Spinal cord (tissue), 10 donors: ENCODE measurements around the gene LMO2. TPM values are rescaled to one million over a fixed set of nuclear protein-coding genes. Genes with fewer than 3 reads are reported as not detected.

Source experiments
- DNase-seq, 6 donors: peaks; one replicate each; pipeline versions ENCODE4 v3.0.0 to v3.0.0-alpha.2; 2013 to 2015; ENCODE audit warnings: low spot score in 6 of 6, low read depth in 4 of 6
- H3K27ac ChIP-seq: one replicate; pipeline ENCODE4 v1.5.1; 2013; ENCODE audit warnings: low read depth, low read length, control low read depth
- H3K27me3 ChIP-seq: one replicate; pipeline ENCODE4 v1.6.1; 2013; ENCODE audit warnings: low read length; ENCODE audit not compliant: control insufficient read depth, insufficient read depth
- H3K36me3 ChIP-seq: one replicate; pipeline ENCODE4 v1.6.1; 2013; ENCODE audit warnings: low read length; ENCODE audit not compliant: control insufficient read depth, insufficient read depth
- H3K4me1 ChIP-seq: one replicate; pipeline ENCODE4 v1.6.1; 2013; ENCODE audit warnings: low read length; ENCODE audit not compliant: control insufficient read depth, insufficient read depth
- H3K4me3 ChIP-seq: one replicate; pipeline ENCODE4 v1.5.1; 2013; ENCODE audit warnings: low read depth, low read length, control low read depth
- H3K9me3 ChIP-seq: one replicate; pipeline ENCODE4 v1.6.1; 2013; ENCODE audit warnings: low read length; ENCODE audit not compliant: control insufficient read depth, insufficient read depth
- WGBS: methylation state at CpG from one replicate; pipeline ENCODE4 v1.1.5; 2013; ENCODE audit warnings: missing lambda C conversion rate; ENCODE audit not compliant: insufficient coverage; 5-methylcytosine and 5-hydroxymethylcytosine counted together
- polyA plus RNA-seq, 2 donors: library from polyadenylated mRNA; unstranded; fragments of 120-200 nt; gene quantifications; one replicate each; pipeline ENCODE4 v1.2.1, GENCODE V29; 2013; ENCODE audit not compliant: insufficient read length in 2 of 2
- total RNA-seq, 2 donors: library from RNA; depleted of rRNA in 1 of 2; stranded (reverse); fragments of 120-200 nt in 1 of 2; fragments of >200 nt in 1 of 2; gene quantifications; one replicate each; pipeline versions ENCODE4 v1.2.3 to v1.2.4, GENCODE V29; 2013 to 2014
- donor health status: healthy.

The LMO2 gene
- total and polyA plus RNA-seq, 4 donors, result 22.3 to 72.7 (median 56.2) TPM

DNA sequence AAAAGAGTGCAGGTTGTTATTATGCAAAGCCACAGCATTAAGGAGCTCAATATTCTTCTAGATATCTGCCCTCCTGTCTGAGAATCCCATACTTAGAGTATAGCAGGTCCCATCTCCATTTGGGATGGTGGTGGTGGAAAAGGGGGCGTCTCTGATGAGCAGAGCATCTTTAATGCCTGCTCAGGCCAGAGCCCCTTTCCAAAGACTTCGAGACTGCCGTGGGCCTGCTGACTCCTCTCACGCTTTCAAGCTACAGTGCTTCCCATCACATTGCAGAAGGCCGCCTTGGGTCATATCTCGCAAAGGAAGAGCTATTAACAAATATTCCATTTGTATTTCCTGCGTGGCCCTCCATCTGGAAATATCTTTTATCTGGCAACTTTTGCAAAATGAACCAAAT is 10.9 kb downstream of the LMO2 start:
- Histone ChIP-seq H3K9me3 (no peaks in the 10 kb centered on the region), H3K36me3 (no peaks in the 10 kb centered on the region), H3K4me1 (no peaks in the 10 kb centered on the region), H3K27ac (no peak overlapping the region), H3K4me3 (no peak overlapping the region), H3K27me3 (peaks cover 2% of the 10 kb centered on the region)
- 79% methylated on average over 4 of the region's 7 CpGs for WGBS
- DNase-seq, result no peak

DNA sequence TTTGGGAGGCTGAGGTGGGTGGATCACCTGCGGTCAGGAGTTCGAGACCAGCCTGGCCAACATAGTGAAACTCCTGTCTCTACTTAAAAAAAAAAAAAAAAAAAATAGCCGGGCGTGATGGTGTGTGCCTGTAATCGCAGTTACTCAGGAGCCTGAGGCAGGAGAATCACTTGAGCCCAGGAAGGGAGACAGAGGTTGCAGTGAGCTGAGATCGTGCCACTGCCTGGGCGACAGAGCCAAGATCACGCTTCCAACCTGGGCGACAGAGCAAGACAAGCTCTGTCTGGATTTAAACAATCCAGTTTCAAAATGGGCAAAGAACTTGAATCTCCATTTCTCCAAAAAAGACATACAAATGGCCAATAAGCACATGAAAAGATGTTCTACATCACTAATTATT is 12.5 kb downstream of the LMO2 start:
- no peak overlapping the region for H3K4me3 ChIP-seq
- H3K27ac ChIP-seq, result no peak overlapping the region
- 92% methylated on average over 7 of the region's 9 CpGs for WGBS
- no peak for DNase-seq
- no peaks in the 10 kb centered on the region for H3K4me1 ChIP-seq
- peaks cover 2% of the 10 kb centered on the region for H3K27me3 ChIP-seq
- no peaks in the 10 kb centered on the region for H3K36me3 ChIP-seq
- no peaks in the 10 kb centered on the region for H3K9me3 ChIP-seq

DNA sequence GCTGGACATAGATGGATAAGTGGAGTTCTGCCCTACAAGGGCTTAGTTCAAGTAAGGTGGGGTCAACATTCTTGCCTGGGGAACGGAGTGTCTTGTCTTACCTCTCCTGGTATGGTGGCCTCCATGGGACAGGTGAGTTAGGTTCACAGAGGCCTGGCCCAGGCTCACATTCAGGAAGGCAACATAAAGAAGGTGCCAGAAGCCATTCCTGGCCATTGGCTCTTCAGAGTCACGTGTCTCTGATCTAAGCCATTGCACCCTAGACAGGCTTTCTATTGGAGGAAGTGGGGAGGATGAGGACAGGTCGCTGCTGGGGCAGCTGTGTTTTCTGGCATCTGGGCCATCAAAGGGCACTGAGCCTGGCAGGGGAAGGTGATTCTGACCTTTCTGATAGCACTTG is 14.8 kb downstream of the LMO2 start:
- DNase-seq, result no peak
- Histone ChIP-seq H3K9me3 (no peaks in the 10 kb centered on the region), H3K27me3 (peaks cover 2% of the 10 kb centered on the region), H3K36me3 (no peaks in the 10 kb centered on the region), H3K27ac (no peak overlapping the region), H3K4me1 (no peaks in the 10 kb centered on the region), H3K4me3 (no peak overlapping the region)
- WGBS, result 90% methylated on average over 2 of the region's 3 CpGs

DNA sequence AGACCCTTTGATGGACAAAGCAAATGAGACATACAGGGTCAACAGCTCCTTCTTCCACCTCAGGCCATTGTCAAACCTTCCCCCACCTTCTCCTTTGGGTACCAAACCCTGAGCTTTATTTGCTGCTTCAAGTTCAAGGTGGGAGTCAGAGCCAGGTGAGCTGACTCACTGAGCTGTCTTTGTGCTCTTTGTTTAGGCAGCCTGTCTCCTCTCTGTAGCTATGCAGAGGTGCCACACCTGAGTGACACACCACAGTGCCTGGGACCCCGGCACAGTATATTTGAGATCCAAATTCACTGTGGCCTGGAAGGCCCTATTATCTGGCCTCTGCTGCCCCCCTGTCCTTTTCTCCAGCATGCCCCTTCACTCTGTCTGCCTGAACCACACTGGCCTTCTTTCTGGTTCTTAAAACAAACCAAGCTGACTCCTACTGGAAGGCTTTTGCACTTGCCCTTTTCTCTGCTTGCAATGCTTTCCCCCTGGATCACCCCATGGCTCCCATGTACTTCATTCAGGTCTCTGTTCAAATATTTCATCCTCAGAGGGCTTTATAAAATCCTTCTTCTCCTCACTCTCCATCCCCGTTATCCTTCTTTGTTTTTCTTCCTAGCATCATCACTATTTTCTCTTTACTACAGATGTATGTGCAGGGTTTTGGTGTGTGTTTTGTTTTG is 16.1 kb downstream of the LMO2 start:
- WGBS, result 100% methylated on average over 1 of the region's 2 CpGs
- Histone ChIP-seq H3K36me3 (no peaks in the 10 kb centered on the region), H3K27ac (no peak overlapping the region), H3K9me3 (no peaks in the 10 kb centered on the region), H3K4me1 (peaks cover 4% of the 10 kb centered on the region), H3K4me3 (no peak overlapping the region), H3K27me3 (peaks cover 2% of the 10 kb centered on the region)
- DNase-seq, result no peak

DNA sequence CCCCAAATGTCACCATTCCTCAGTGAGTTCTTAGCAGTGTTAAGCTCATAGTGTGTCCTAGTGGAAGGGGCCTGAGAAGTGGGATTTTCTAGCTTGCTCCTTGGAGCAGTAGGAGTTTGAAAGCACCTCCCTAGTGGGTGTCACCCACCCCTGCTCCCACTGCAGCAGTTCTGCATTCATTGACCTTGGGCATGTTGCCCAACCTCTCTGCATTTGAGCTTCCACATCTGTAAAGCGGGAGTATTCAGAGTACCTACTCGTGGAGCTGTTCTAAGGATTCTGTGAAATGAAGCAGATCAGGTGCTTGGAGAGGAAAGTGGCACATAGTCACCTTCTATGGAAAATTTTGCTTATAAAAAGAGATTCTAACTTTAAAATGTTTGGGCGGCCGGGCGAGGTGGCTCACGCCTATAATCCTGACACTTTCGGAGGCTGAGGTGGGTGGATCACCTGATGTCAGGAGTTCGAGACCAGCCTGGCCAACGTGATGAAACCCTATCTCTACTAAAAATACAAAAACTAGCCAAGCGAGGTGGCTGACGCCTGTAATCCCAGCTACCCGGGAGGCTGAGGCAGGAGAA is 16.9 kb downstream of the LMO2 start:
- Histone ChIP-seq H3K9me3 (no peaks in the 10 kb centered on the region), H3K4me1 (peaks cover 11% of the 10 kb centered on the region), H3K36me3 (no peaks in the 10 kb centered on the region), H3K4me3 (no peak overlapping the region), H3K27me3 (peaks cover 2% of the 10 kb centered on the region), H3K27ac (no peak overlapping the region)
- 83% methylated on average over 3 of the region's 12 CpGs for WGBS
- DNase-seq, result no peak

DNA sequence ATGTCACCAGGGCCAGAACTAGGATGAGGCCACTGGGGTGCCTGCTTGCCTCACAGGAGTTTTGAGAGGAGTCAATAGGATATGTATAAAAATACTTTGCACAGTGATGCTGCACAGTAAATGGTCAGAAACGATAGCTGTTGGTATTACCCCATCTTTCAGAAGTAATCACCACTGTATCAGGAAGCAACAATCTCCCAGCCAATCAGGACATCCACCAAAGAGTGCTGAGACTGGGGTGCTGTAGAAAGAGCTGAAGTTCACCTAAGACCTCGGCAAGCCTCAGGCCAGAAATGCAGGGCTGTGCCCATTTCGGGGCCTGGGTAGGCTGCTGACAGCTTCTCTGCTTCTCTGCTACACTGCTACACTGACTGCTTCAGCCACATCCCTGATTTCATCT is 17.4 kb downstream of the LMO2 start:
- WGBS, result 64% methylated on average over 2 of the region's 3 CpGs
- H3K27ac ChIP-seq, result no peak overlapping the region
- peaks cover 2% of the 10 kb centered on the region for H3K27me3 ChIP-seq
- DNase-seq, result no peak
- no peaks in the 10 kb centered on the region for H3K9me3 ChIP-seq
- H3K36me3 ChIP-seq, result no peaks in the 10 kb centered on the region
- H3K4me3 ChIP-seq, result no peak overlapping the region
- H3K4me1 ChIP-seq, result peaks cover 11% of the 10 kb centered on the region

DNA sequence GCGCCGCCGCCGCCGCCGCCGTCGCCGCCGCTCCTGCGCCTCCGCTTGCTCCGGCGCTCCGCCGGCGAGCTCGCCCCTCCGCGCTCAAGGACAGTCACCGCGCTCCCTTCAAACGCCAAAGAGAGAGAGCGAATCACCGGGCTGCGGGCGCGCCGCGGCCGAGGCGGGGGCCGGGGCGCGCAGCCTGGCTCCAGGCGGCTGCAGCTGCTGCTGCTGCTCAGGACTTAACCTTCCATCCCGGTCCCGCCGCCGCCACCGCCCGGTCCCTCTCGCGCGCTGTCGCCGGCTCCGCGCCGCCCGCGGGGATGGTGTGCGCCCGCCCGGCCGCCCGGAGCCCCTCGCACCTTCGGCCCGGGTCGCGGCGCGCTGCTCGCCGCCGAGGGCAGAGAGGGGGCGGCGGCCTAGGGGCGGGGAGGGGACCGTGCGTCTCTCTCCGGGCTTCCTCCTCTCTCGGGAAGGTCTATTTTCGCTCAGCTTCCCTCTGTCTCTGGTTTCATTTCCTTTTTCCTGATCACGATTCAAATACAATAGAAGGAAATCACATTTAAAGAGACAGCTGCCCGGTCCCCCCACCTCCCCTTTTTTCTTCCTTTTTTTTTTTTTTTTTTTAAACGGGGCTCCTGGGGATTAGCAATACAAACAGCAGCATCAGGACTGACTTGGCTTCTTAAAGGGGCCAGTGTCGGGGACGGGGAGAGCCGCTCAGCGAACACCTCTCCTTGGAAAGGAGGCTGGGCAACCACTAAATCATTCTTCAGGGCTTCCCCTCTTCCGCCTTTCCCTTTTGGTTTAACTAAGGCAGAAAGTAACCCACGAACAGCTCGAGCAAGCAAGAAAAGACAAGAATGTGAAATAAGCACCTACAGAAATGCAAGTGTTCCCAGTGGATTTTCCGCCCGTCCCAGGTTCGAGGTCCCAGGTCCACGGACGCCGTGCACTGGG is 22.1 kb downstream of the LMO2 start:
- DNase-seq, result peak in 2 of 6 donors; percentile 75 to 87
- peaks cover 22% of the 10 kb centered on the region for H3K4me1 ChIP-seq
- no peaks in the 10 kb centered on the region for H3K9me3 ChIP-seq
- peaks cover 8% of the 10 kb centered on the region for H3K27me3 ChIP-seq
- H3K27ac ChIP-seq, result peak overlapping the region; percentile 36
- peak overlapping the region; percentile 46 for H3K4me3 ChIP-seq
- under 1% methylated on average over 84 of the region's 91 CpGs for WGBS
- H3K36me3 ChIP-seq, result peaks cover under 1% of the 10 kb centered on the region

DNA sequence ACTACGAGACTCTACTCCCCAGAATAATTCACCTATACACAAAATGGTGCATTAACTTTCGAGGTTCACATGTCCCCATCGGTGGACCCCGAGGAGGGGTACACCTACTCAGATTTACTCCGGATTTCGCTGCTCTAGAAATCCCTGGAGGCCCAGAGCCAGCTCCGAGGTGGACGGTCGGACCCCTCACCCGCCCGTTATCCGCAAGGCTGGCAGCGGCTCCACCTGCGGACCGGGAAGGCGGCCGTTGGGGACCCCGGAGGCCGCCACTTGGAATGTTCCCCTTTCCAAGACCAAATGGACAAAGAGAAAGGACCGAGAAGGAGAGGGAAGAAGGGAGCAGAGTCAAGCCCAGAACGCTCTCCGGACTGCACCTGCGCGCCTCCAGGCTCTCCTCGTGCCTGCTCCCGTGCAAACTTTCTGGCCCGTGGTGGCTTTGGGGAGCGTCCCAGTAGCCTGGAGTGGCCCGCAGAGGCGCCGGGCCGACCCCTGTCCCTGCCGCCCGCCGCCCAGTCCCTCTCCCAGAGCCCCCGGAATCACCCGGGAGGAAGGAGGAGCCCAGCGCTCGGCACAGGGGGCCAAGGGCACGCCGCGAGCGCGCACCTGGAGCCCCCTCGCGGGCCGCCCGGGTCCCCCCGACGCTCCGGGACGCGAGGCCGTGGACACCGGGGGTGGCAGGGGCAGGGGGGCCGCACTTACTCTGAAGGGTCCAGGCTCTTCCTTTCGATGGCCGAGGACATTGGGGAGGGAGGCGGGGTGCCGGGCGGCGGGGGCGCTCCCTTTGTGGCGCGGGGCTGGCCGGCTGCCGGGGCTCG is 23.0 kb downstream of the LMO2 start:
- Histone ChIP-seq H3K4me3 (peak overlapping the region; percentile 57), H3K27me3 (peaks cover 8% of the 10 kb centered on the region), H3K27ac (peak overlapping the region; percentile 82), H3K9me3 (no peaks in the 10 kb centered on the region), H3K4me1 (peaks cover 27% of the 10 kb centered on the region), H3K36me3 (peaks cover 5% of the 10 kb centered on the region)
- WGBS, result 2% methylated on average over 65 of the region's 68 CpGs
- DNase-seq, result peak in 2 of 6 donors; percentile 37 to 38

DNA sequence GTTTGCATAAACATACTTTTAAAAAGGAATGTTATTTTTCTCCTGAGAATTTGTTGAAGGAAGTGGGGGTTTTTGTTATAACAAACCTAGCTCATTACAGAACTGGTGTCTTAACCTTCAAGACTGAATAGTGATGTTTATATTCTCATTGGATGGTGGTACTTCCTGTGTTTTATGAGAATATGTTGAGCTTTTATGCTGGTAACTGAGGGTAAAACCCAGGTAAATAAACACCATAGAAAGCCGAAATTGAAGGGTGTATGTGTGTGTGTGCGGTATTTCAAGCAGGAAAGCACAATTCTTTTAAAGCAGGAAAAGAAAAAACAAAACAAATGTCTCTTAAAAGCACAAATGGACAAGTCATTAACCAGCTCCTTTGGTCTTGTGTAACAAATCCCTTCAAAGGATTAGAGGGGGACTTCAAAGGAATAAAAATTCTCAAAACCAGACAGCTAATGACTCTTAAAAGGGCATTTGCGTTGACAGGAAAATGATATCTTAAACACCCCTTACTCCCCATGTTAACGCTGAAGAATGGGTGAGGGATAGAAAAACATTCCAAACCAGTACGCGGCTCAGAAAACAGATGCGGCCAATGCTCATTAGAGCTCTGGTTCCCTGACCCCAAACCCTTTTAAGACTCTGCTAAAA is 23.8 kb downstream of the LMO2 start:
- Histone ChIP-seq H3K27me3 (peaks cover 8% of the 10 kb centered on the region), H3K4me1 (peaks cover 27% of the 10 kb centered on the region), H3K4me3 (peak overlapping the region; percentile 57), H3K9me3 (no peaks in the 10 kb centered on the region), H3K36me3 (peaks cover 5% of the 10 kb centered on the region), H3K27ac (peak overlapping the region; percentile 82)
- 20% methylated on average over 3 of the region's 7 CpGs for WGBS
- DNase-seq, result peak in 1 of 6 donors; percentile 39
